ENCODE results near the gene LRMDA. TPM values are rescaled to one million over a fixed set of nuclear protein-coding genes. Genes with fewer than 3 reads are reported as not detected.

LRMDA gene
- total and polyA plus RNA-seq, 10 of the 15 experiments (the other 5 are each of a cell fraction or from before 2014, with no cell fraction given): 0.07 to 0.54 (median 0.29) TPM; not detected in 4

DNA sequence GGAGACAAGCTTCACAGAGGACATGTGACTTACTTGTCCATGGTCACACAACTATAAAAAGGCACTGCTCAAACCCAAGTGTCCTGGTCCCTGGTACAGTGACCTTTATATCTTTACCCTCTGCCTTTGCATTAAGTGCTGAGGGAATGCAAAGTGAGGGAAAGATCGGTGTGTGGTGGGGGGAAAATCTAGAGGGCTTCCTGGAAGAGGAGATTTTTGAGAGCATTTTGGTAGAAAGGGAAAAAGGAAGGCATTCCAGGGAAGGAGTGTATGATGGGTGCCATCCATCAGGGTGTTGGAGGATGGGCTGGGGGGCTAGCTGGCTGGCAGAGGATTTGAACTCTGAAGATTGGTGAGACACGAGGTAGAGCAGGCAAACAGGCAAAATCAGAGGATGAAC lies 39.2 kb upstream of the LRMDA start (continued):
- TF ChIP-seq RAD21 (IDR thresholded peaks at IDR 0.05; ENCODE audit: insufficient read depth, low read depth, low read length) (no peak), PML (IDR thresholded peaks at IDR 0.05; ENCODE audit: low read length) (no peak)

DNA sequence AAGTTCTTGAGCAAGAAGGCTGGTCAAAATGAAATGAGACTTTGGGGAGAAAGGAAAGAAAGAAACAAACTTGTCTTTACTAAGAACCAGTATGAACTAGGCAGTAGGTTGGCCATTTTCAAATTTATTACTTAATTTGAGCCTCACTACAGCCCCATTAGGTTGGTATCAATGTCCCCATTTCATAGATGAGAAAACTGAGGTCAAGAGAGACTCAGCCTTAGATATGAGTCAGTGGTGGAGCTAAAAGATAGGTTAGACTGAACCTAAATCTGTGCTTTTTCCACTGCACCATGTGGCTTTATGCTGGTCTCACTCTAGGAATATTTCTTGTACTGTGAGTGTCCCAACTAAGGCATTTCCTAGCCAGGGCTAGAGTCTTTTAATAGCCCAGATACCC lies 38.7 kb upstream of the LRMDA start:
- Histone ChIP-seq H3K36me3 (ENCODE audit: control insufficient read depth in 2 of 2, insufficient read depth in 2 of 2, low read length in 1 of 2) (no peaks in the 10 kb centered on the region), H3K27me3 (replicated peaks in 1 of 2; ENCODE audit: control insufficient read depth in 2 of 2, insufficient read depth in 2 of 2, low read length in 1 of 2) (peaks cover 1 to 9% of the 10 kb centered on the region in 2 experiments; a peak in 2 of 4 replicates), H3K4me2 (ENCODE audit: control insufficient read depth, insufficient read depth) (no peak overlapping the region), H3K79me2 (ENCODE audit: control insufficient read depth, insufficient read depth, low read length) (no peaks in the 10 kb centered on the region), H3K27ac (ENCODE audit: control insufficient read depth, insufficient read depth) (no peak overlapping the region), H3K4me1 (ENCODE audit: control insufficient read depth, insufficient read depth, low read length) (no peaks in the 10 kb centered on the region), H3K9me3 (replicated peaks; ENCODE audit: control insufficient read depth, insufficient read depth, low read length) (no peaks in the 10 kb centered on the region; the same call in 2 of the 3 replicates), H2AFZ (ENCODE audit: control insufficient read depth, low read depth, low read length) (no peak overlapping the region), H4K20me1 (ENCODE audit: control insufficient read depth, insufficient read depth) (no peaks in the 10 kb centered on the region; the same call in 1 of the 2 replicates), H3K9ac (ENCODE audit: control insufficient read depth, insufficient read depth, low read length) (no peak overlapping the region), H3K4me3 (no peak overlapping the region)
- ATAC-seq (no peak), FAIRE-seq (no peak), DNase-seq (ENCODE audit: low read depth, low spot score) (no peak)
- SMC1A ChIA-PET (ENCODE audit: uncharacterized antibody, unreplicated experiment): no interaction called here
- RAD21 ChIA-PET (ENCODE audit: unreplicated experiment): no interaction called here
- CTCF ChIA-PET: interaction anchor here (1.3 kb wide), 1 partner anchor 9 kb away, joined by 4 read pairs; no protein-coding TSS in a partner anchor
- intact Hi-C loops (cut with micrococcal nuclease; ENCODE audit: unreplicated experiment): no loop called here
- in situ Hi-C loops (cut with MboI): loop anchor here (25.0 kb wide), 2 partner anchors 645 to 1145 kb away; no protein-coding TSS in a partner anchor
- no TSS peak for BruUV-seq (replicated peaks)
- POLR2A ChIA-PET: interaction anchor here (0.5 kb wide), 1 partner anchor 306 kb away, joined by 3 read pairs; no protein-coding TSS in a partner anchor
- no peak for TF ChIP-seq MYB (IDR thresholded peaks at IDR 0.05; ENCODE audit: borderline replicate concordance, low read depth, low read length)
- TF ChIP-seq RB1 (IDR thresholded peaks at IDR 0.05; ENCODE audit: borderline replicate concordance): no peak
- TF ChIP-seq ESRRA (IDR thresholded peaks at IDR 0.05; ENCODE audit: low read length): no peak
- no peak for TF ChIP-seq E4F1 (IDR thresholded peaks at IDR 0.05; ENCODE audit: borderline replicate concordance, partially characterized antibody)
- TF ChIP-seq POLR2AphosphoS5 (IDR thresholded peaks at IDR 0.05; ENCODE audit: low read length): no peak
- no peak for TF ChIP-seq IRF3 (IDR thresholded peaks at IDR 0.05)
- TF ChIP-seq EP300 (IDR thresholded peaks at IDR 0.05; ENCODE audit: borderline replicate concordance in 1 of 2, control insufficient read depth in 1 of 2, low read depth in 2 of 2, low read length in 2 of 2): no peak
- TF ChIP-seq, protein P1, sequence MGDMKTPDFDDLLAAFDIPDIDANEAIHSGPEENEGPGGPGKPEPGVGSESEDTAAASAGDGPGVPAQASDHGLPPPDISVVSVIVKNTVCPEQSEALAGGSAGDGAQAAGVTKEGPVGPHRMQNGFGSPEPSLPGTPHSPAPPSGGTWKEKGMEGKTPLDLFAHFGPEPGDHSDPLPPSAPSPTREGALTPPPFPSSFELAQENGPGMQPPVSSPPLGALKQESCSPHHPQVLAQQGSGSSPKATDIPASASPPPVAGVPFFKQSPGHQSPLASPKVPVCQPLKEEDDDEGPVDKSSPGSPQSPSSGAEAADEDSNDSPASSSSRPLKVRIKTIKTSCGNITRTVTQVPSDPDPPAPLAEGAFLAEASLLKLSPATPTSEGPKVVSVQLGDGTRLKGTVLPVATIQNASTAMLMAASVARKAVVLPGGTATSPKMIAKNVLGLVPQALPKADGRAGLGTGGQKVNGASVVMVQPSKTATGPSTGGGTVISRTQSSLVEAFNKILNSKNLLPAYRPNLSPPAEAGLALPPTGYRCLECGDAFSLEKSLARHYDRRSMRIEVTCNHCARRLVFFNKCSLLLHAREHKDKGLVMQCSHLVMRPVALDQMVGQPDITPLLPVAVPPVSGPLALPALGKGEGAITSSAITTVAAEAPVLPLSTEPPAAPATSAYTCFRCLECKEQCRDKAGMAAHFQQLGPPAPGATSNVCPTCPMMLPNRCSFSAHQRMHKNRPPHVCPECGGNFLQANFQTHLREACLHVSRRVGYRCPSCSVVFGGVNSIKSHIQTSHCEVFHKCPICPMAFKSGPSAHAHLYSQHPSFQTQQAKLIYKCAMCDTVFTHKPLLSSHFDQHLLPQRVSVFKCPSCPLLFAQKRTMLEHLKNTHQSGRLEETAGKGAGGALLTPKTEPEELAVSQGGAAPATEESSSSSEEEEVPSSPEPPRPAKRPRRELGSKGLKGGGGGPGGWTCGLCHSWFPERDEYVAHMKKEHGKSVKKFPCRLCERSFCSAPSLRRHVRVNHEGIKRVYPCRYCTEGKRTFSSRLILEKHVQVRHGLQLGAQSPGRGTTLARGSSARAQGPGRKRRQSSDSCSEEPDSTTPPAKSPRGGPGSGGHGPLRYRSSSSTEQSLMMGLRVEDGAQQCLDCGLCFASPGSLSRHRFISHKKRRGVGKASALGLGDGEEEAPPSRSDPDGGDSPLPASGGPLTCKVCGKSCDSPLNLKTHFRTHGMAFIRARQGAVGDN (IDR thresholded peaks at IDR 0.05): no peak
- TF ChIP-seq, protein P2, sequence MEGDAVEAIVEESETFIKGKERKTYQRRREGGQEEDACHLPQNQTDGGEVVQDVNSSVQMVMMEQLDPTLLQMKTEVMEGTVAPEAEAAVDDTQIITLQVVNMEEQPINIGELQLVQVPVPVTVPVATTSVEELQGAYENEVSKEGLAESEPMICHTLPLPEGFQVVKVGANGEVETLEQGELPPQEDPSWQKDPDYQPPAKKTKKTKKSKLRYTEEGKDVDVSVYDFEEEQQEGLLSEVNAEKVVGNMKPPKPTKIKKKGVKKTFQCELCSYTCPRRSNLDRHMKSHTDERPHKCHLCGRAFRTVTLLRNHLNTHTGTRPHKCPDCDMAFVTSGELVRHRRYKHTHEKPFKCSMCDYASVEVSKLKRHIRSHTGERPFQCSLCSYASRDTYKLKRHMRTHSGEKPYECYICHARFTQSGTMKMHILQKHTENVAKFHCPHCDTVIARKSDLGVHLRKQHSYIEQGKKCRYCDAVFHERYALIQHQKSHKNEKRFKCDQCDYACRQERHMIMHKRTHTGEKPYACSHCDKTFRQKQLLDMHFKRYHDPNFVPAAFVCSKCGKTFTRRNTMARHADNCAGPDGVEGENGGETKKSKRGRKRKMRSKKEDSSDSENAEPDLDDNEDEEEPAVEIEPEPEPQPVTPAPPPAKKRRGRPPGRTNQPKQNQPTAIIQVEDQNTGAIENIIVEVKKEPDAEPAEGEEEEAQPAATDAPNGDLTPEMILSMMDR (IDR thresholded peaks at IDR 0.05 in 2 of 3, conservative IDR thresholded peaks at IDR 0.05 in 1 of 3; ENCODE audit: control insufficient read depth in 2 of 3, extremely low read depth in 1 of 3, insufficient read depth in 1 of 3, low read depth in 3 of 3, low read length in 3 of 3): no peak
- no peak for TF ChIP-seq TBL1XR1 (IDR thresholded peaks at IDR 0.05; ENCODE audit: low read depth, low read length)
- no peak for TF ChIP-seq SIX5 (IDR thresholded peaks at IDR 0.05; ENCODE audit: low read depth, low read length, severe bottlenecking)

Data from GM12878 (cell line).